K562 (cell line): ENCODE data around the gene NR3C1. TPM values are rescaled to one million over a fixed set of nuclear protein-coding genes. Genes with fewer than 3 reads are reported as not detected.

Source experiments
- ARID3A ChIP-seq: IDR thresholded peaks from 2 replicates; pipeline ENCODE4 v1.6.1; 2012; ENCODE audit warnings: low read depth, low read length, improper control_type of control experiment, borderline replicate concordance
- CREM ChIP-seq: IDR thresholded peaks from 2 replicates; pipeline ENCODE4 v1.6.1; 2014; ENCODE audit warnings: antibody characterized with exemption, low read depth
- FOSL1 ChIP-seq: fragments of 200-800 bp; sonication (Bioruptor generic); conservative IDR thresholded peaks from 2 replicates; pipeline ENCODE4 v1.6.1; 2016; ENCODE audit warnings: missing genetic modification characterization, missing compliant biosample characterization
- HBP1 ChIP-seq: fragments of 450-650 bp; formaldehyde crosslinking; IDR thresholded peaks from 2 replicates; pipeline ENCODE4 v1.4.0; 2022; ENCODE audit warnings: missing genetic modification characterization
- JUND ChIP-seq, 2 experiments: IDR thresholded peaks; 2 replicates in 1 of 2; 3 replicates in 1 of 2; pipeline ENCODE4 v1.6.1; 2011; ENCODE audit warnings: borderline replicate concordance in 2 of 2, low read depth in 2 of 2, low read length in 2 of 2, improper control_type of control experiment in 1 of 2, missing biosample characterization in 1 of 2, missing genetic modification characterization in 1 of 2, missing genetic modification reagents in 1 of 2
- L3MBTL2 ChIP-seq: fragments of 450-650 bp; IDR thresholded peaks from 2 replicates; pipeline ENCODE4 v1.6.1; 2016; ENCODE audit warnings: mild to moderate bottlenecking, moderate library complexity
- MYC ChIP-seq, 2 experiments: fragments of 250-450 bp in 1 of 2; sonication (Bioruptor Pico) in 1 of 2; IDR thresholded peaks; 2 replicates each; pipeline versions ENCODE4 v1.5.1 to v1.6.1; 2012 to 2021; ENCODE audit warnings: low read depth in 2 of 2, borderline replicate concordance in 1 of 2, improper control_type of control experiment in 1 of 2, low read length in 1 of 2, mild to moderate bottlenecking in 1 of 2, moderate library complexity in 1 of 2
- RCOR1 ChIP-seq, 2 experiments: IDR thresholded peaks; 2 replicates each; pipeline ENCODE4 v1.6.1; 2012; ENCODE audit warnings: low read depth in 2 of 2, low read length in 2 of 2, borderline replicate concordance in 1 of 2, improper control_type of control experiment in 1 of 2
- RREB1 ChIP-seq: fragments of 250-450 bp; sonication (Bioruptor Pico); IDR thresholded peaks from 2 replicates; pipeline ENCODE4 v1.4.0; 2020
- TAF9B ChIP-seq: fragments of 450-650 bp; IDR thresholded peaks from 2 replicates; pipeline ENCODE4 v1.6.1; 2018; ENCODE audit warnings: mild to moderate bottlenecking; ENCODE audit not compliant: partially characterized antibody
- THRB ChIP-seq: fragments of 450-650 bp; formaldehyde crosslinking; conservative IDR thresholded peaks from 2 replicates; pipeline ENCODE4 v1.4.0; 2022; ENCODE audit warnings: mild to moderate bottlenecking, missing genetic modification characterization
- ZNF121 ChIP-seq: sonication (generic); formaldehyde crosslinking; conservative IDR thresholded peaks from 2 replicates; pipeline ENCODE4 v1.8.0; 2022; ENCODE audit warnings: missing genetic modification reagents
- ZNF507 ChIP-seq: conservative IDR thresholded peaks from 2 replicates; pipeline ENCODE4 v1.6.1; 2017; ENCODE audit warnings: missing genetic modification characterization, missing compliant biosample characterization
- ZNF589 ChIP-seq: fragments of 200-800 bp; sonication (Bioruptor generic); IDR thresholded peaks from 2 replicates; pipeline ENCODE4 v1.6.1; 2016; ENCODE audit warnings: low read depth, missing genetic modification characterization, missing compliant biosample characterization
- ZNF766 ChIP-seq: fragments of 200-800 bp; sonication (Bioruptor generic); conservative IDR thresholded peaks from 2 replicates; pipeline ENCODE4 v1.6.1; 2016; ENCODE audit warnings: missing genetic modification characterization, missing compliant biosample characterization
- polyA plus RNA-seq, 8 experiments: library from polyadenylated mRNA; depleted of rRNA in 4 of 8; stranded (reverse) in 5 of 8; unstranded in 3 of 8; fragments of >200 nt; fragmentation: Nextera tagmentation in 2 of 8; fragmentation: Illumina TruSeq in 1 of 8; extraction: Ambion mirVana in 2 of 8; extraction: Trizol in 1 of 8; gene quantifications; 2 replicates each; pipeline versions ENCODE4 v1.2.1 to v1.2.3, GENCODE V29; 2011 to 2014; ENCODE audit warnings: inconsistent platforms in 1 of 8, missing spikeins in 1 of 8
- total RNA-seq, 7 experiments: library from RNA; depleted of rRNA in 6 of 7; stranded (reverse); fragments of >200 nt in 6 of 7; fragmentation: Illumina TruSeq in 2 of 7; extraction: Trizol in 2 of 7; gene quantifications; 2 replicates each; pipeline versions ENCODE4 v1.2.1 to v1.2.3, GENCODE V29; 2011 to 2021; ENCODE audit warnings: low replicate concordance in 1 of 7

Gene NR3C1
- total and polyA plus RNA-seq, 9 of the 15 experiments (the other 6 are each of a cell fraction or from before 2014, with no cell fraction given), result 8.2 to 36.0 (median 15.0) TPM

GRCh38 chr5:143341807-143342570, 61.5 kb downstream of the NR3C1 start (continued):
- TF ChIP-seq ARID3A (0 out of 2 replicates have a peak, but pooled peaks have one; percentile 55), CREM (peak; percentile 46; the same call in 1 of the 2 replicates), FOSL1 (tag) (peak; percentile 94), L3MBTL2 (peak; percentile 77), ZNF589 (CRISPR knock-in tag) (peak; percentile 85), JUND (IDR thresholded peaks at IDR 0.05; ENCODE audit: borderline replicate concordance, low read depth, low read length) (peak; percentile 90), JUND (tag; IDR thresholded peaks at IDR 0.05; ENCODE audit: borderline replicate concordance, low read depth, low read length) (peak; percentile 83; the same call in 2 of the 3 replicates), HBP1 (no peak), RCOR1 (IDR thresholded peaks at IDR 0.05; ENCODE audit: borderline replicate concordance in 1 of 2, low read depth in 2 of 2, low read length in 2 of 2) (peak in 1 of 2 experiments; percentile 14; a peak in 1 of 4 replicates), ZNF121 (CRISPR knock-in tag) (no peak), MYC (IDR thresholded peaks at IDR 0.05; ENCODE audit: low read depth, low read length) (peak; percentile 61), MYC (CRISPR knock-in tag; IDR thresholded peaks at IDR 0.05; ENCODE audit: borderline replicate concordance, low read depth) (no peak), ZNF766 (0 out of 2 replicates have a peak, but pooled peaks have one; percentile 30), ZNF507 (no peak), TAF9B (no peak), RREB1 (CRISPR knock-in tag) (no peak), THRB (CRISPR knock-in tag) (0 out of 2 replicates have a peak, but pooled peaks have one; percentile 12)
